ENCODE results near the gene PRKCB. TPM values are rescaled to one million over a fixed set of nuclear protein-coding genes. Genes with fewer than 3 reads are reported as not detected.

Gene PRKCB
- total and polyA plus RNA-seq, 5 donors: 0.41 to 4.1 (median 3.6) TPM

DNA sequence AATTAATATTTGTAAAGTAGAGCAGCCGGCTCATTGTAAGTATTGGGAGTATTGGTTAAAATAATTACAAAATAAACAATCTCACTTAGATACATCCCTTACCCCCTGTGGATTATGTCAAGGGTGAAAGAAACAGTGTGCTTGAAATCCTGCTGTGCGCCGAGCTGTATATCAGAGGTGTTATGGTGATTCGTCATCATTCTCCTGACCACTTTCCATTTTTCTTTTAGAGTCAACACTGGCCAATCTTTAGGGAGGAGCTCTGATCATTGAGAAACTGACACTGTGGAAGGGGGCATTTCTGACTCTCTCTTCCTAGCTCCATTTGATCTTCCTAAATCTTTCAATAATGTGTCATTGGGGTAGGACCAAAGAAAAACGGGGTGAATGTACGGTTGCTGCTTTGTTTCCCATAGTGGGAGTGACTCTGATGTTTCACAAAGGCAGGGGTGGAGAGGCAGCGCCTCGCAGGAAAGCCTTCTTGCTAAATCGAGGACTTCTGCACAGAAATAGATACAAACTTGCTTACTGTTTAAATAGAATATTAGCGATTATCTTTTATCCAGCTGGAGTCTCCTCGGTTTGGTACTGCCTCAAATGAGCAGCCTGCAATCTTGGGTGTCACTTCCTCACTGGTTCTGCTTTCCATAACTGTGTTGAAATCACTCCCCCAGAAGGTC, 123.4 kb downstream of the PRKCB start:
- DNase-seq (peak in 1 of 3 donors; percentile 22), ATAC-seq (peak; percentile 62 to 96)
- intact Hi-C loops (cut with DNase I): no loop called here
- H3K27me3 ChIP-seq (ENCODE audit: control insufficient read depth, insufficient read depth): no peaks in the 10 kb centered on the region
- 32% methylated on average over 11 of the region's 11 CpGs for WGBS
- no peaks in the 10 kb centered on the region for H3K4me1 ChIP-seq (ENCODE audit: control insufficient read depth, insufficient read depth, low read length)
- H3K9me3 ChIP-seq (ENCODE audit: control insufficient read depth, low read length): no peaks in the 10 kb centered on the region
- H3K4me3 ChIP-seq (ENCODE audit: low read length): no peak overlapping the region
- no peak overlapping the region for H3K27ac ChIP-seq (ENCODE audit: low read length)

DNA sequence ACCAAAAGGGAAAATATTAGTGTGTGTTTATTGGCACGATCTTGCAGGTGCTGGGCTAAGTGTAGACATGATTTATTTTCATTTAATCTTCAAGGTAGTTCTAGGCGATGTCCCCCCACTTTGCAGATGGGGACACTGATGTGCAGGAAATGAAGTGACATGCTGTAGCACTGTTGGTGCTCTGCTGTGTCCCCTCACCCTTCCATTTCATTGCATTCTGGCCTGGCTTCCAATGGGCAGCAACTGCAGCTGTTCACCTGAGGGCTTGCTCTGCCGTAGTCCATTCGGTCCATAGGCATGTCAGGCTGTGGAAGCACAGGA, 123.9 kb downstream of the PRKCB start:
- Histone ChIP-seq H3K27me3 (ENCODE audit: control insufficient read depth, insufficient read depth) (no peaks in the 10 kb centered on the region), H3K4me1 (ENCODE audit: control insufficient read depth, insufficient read depth, low read length) (no peaks in the 10 kb centered on the region), H3K9me3 (ENCODE audit: control insufficient read depth, low read length) (no peaks in the 10 kb centered on the region), H3K4me3 (ENCODE audit: low read length) (no peak overlapping the region), H3K27ac (ENCODE audit: low read length) (no peak overlapping the region)
- intact Hi-C loops (cut with DNase I): no loop called here
- ATAC-seq: peak in 1 of 2 donors; percentile 41
- 42% methylated on average over 4 of the region's 4 CpGs for WGBS
- no peak for DNase-seq

DNA sequence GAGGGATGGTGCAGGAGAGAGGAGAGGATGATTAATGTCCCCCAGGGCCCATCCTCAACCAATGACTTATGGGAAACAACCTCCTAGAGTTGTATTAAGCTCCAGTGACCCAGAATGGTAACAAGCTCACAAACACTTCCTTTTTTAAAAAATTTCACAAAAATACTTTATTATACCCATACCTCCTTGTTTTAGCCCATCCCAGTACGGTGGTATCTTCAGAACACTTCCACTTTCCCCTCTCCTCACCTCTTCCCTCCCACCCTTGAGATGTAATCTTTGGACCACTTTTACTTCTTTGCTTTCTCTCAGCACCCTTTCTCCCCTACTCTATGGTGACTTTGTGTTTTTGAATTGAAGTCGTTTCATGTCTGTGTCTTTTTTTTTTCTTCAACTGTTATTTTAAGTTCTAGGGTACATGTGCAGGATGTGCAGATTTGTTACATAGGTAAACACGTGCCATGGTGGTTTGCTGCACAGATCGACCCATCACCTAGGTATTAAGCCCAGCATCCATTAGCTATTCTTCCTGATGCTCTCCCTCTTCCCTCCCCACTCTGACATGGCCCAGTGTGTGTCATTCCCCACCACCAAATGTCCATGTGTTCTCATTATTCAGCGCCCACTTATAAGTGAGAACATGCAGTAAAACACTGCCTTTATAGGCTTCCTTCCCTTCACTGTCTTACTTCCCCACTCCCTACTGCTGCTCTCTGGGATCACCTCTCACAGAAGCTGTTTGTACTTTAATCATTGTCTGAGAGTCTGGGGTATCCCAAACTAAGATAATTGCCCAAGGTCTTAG, 124.5 kb downstream of the PRKCB start:
- intact Hi-C loops (cut with DNase I): no loop called here
- no peak overlapping the region for H3K4me3 ChIP-seq (ENCODE audit: low read length)
- no peaks in the 10 kb centered on the region for H3K4me1 ChIP-seq (ENCODE audit: control insufficient read depth, insufficient read depth, low read length)
- WGBS: 66% methylated on average over 5 of the region's 5 CpGs
- no peaks in the 10 kb centered on the region for H3K27me3 ChIP-seq (ENCODE audit: control insufficient read depth, insufficient read depth)
- DNase-seq (no peak), ATAC-seq (no peak)
- no peaks in the 10 kb centered on the region for H3K9me3 ChIP-seq (ENCODE audit: control insufficient read depth, low read length)
- no peak overlapping the region for H3K27ac ChIP-seq (ENCODE audit: low read length)

DNA sequence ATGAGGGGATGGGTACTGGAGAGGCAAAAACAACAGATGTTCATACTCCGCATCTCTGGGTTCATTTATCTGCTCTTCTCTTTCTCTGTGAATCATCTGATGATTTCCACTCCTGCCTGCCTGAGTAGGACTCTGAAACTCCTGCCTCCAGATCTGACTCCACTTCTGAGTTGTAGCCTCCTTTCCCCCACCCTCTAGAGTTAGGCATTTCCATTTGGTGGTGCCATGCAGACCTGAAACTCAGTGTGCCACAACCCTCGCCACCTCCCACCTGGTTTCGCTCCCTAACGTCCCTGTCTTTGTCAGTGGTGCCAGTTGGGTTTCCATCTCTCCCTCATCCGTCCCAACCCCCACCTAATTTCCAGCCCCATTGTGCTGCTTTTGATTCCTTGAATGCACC, 126.2 kb downstream of the PRKCB start:
- ATAC-seq: no peak
- intact Hi-C loops (cut with DNase I): no loop called here

DNA sequence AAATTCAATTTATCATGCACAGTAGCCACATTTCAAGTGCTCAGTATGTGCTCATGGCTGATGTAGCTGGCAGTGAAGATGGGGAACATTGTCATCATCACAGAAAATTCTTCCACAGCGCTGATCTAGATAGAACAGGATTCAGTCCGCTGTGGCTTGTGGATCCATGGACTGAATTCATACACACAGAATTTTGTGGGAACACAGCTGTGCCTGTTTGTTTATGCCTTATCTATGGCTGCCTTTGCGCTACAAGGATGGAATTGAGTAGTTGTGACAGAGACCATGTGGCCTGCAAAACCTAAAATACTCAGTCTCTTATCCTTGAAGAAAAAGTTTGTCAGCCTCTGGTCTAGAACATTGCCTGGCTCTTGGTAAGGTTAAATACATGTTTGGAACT, 128.4 kb downstream of the PRKCB start:
- no peaks in the 10 kb centered on the region for H3K4me1 ChIP-seq (ENCODE audit: control insufficient read depth, insufficient read depth, low read length)
- H3K27me3 ChIP-seq (ENCODE audit: control insufficient read depth, insufficient read depth): no peaks in the 10 kb centered on the region
- no peak overlapping the region for H3K4me3 ChIP-seq (ENCODE audit: low read length)
- no peak for ATAC-seq
- intact Hi-C loops (cut with DNase I): no loop called here
- DNase-seq: no peak
- H3K9me3 ChIP-seq (ENCODE audit: control insufficient read depth, low read length): no peaks in the 10 kb centered on the region
- WGBS: 67% methylated on average over 3 of the region's 3 CpGs
- no peak overlapping the region for H3K27ac ChIP-seq (ENCODE audit: low read length)

More for the DNA sequence above, 126.2 kb downstream of the PRKCB start:
- H3K27me3 ChIP-seq (ENCODE audit: control insufficient read depth, insufficient read depth): no peaks in the 10 kb centered on the region
- H3K27ac ChIP-seq (ENCODE audit: low read length): no peak overlapping the region
- WGBS: 83% methylated on average over 5 of the region's 5 CpGs
- no peak overlapping the region for H3K4me3 ChIP-seq (ENCODE audit: low read length)
- no peaks in the 10 kb centered on the region for H3K4me1 ChIP-seq (ENCODE audit: control insufficient read depth, insufficient read depth, low read length)
- DNase-seq: no peak
- no peaks in the 10 kb centered on the region for H3K9me3 ChIP-seq (ENCODE audit: control insufficient read depth, low read length)

DNA sequence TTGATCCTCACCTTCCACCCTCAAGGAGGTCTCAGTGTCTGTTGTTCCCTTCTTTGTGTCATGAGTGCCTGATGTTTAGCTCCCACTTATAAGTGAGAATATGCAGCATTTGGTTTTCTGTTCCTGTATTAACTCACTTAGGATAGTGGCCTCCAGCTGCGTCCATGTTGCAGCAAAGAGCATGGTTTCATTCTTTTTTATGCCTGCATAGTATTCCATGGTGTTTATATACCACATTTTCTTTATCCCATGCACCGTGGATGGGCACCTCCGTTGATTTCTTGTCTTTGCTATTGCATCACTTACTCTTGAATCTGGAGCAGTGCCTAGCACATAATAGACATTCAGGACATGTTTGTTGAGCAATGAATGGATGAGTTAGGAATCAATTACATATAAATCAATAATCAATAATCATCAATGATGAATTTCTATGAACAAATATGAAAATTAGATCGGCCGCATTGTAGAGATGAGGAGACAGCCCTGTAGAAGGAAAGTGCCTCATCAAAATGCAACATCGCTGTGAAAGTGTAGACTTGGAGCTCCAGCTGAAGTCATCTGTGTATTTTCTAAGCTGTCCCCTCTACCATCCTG, 129.5 kb downstream of the PRKCB start:
- no peak overlapping the region for H3K27ac ChIP-seq (ENCODE audit: low read length)
- H3K4me1 ChIP-seq (ENCODE audit: control insufficient read depth, insufficient read depth, low read length): no peaks in the 10 kb centered on the region
- H3K27me3 ChIP-seq (ENCODE audit: control insufficient read depth, insufficient read depth): no peaks in the 10 kb centered on the region
- no peak overlapping the region for H3K4me3 ChIP-seq (ENCODE audit: low read length)
- WGBS: 85% methylated on average over 6 of the region's 6 CpGs
- intact Hi-C loops (cut with DNase I): no loop called here
- ATAC-seq: no peak
- no peaks in the 10 kb centered on the region for H3K9me3 ChIP-seq (ENCODE audit: control insufficient read depth, low read length)
- DNase-seq: no peak

DNA sequence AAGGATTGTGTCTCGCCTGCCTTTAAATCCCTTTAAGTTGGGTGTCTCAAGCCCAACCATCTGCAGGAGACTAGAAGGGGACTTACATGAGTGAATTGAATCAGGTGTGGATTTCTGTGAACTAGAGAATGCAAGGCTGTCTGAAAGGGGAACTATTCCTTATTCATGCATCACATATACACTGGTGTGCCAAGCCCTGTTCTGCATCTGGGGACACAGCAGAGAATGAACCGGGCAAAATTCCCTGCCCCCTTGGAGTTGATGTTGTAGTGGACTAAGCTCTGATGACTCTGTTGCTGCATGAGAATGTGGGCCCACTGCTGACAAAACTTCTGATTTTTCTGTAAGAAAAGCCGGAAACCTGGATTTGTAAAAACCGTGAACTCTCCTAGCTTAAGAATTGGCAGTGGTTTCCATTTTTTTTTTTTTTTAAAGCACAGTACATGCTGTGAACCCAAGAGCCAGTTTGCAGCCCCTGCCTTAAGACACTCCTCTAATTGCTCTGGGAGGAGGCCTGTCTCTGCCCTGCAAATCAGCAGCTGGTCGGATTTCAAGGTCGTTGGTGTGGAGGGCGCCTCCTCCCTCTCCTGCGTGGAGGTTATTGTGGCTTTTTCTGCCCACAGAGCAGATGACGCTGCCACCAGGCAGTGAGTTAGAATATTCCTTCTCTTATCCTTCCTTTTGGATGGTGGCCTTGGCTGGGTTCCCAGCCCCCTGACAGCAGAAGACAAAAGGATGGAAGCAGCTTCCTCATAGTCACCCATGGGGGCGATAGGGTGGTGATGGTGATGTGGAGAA, 131.0 kb downstream of the PRKCB start:
- peak in 1 of 3 donors; percentile 47 for DNase-seq
- Histone ChIP-seq H3K27ac (ENCODE audit: low read length) (no peak overlapping the region), H3K4me1 (ENCODE audit: control insufficient read depth, insufficient read depth, low read length) (no peaks in the 10 kb centered on the region), H3K9me3 (ENCODE audit: control insufficient read depth, low read length) (no peaks in the 10 kb centered on the region), H3K27me3 (ENCODE audit: control insufficient read depth, insufficient read depth) (no peaks in the 10 kb centered on the region), H3K4me3 (ENCODE audit: low read length) (no peak overlapping the region)
- 32% methylated on average over 10 of the region's 10 CpGs for WGBS
- intact Hi-C loops (cut with DNase I): no loop called here
- ATAC-seq: peak in 1 of 2 donors; percentile 68

DNA sequence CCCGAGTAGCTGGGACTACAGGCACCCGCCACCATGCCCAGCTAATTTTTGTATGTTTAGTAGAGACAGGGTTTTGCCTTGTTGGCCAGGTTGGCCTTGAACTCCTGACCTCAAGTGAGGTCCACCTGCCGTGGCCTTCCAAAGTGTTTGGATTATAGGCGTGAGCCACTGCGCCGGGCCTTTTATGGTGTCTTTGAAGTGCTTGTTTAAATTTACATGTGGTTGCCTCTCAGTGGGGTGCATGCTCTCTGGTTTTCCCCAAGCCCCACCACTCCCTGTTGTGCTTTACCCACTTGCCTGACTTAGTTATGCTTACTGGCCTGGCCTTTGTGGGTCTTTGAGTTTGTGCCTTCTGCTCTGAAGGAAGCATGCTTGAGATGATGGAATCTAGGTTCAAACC, 132.0 kb downstream of the PRKCB start:
- no peaks in the 10 kb centered on the region for H3K9me3 ChIP-seq (ENCODE audit: control insufficient read depth, low read length)
- no peak for DNase-seq
- H3K4me1 ChIP-seq (ENCODE audit: control insufficient read depth, insufficient read depth, low read length): no peaks in the 10 kb centered on the region
- H3K27me3 ChIP-seq (ENCODE audit: control insufficient read depth, insufficient read depth): no peaks in the 10 kb centered on the region
- no peak overlapping the region for H3K27ac ChIP-seq (ENCODE audit: low read length)
- no peak for ATAC-seq
- intact Hi-C loops (cut with DNase I): no loop called here
- WGBS: 88% methylated on average over 6 of the region's 6 CpGs
- H3K4me3 ChIP-seq (ENCODE audit: low read length): no peak overlapping the region

DNA sequence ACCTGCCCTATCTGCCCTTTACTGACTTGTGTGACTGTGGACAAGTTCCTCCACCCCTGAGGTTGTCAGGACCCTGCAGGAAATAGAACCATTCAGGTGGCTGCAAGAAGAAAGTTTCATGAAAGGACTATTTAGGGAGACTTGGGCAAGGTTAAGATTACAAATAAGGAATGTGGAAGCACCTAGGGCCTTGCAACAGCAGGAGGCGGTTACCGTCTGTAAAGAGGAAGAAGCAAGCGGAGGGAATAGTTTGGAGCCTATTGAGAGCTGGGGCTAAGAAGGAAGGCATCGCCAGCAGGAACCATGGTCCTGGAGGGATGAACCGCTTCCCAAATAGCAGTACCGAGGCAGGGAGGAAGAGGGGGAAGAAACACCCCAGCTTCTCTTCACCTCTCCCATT, 132.4 kb downstream of the PRKCB start:
- Histone ChIP-seq H3K27me3 (ENCODE audit: control insufficient read depth, insufficient read depth) (no peaks in the 10 kb centered on the region), H3K4me1 (ENCODE audit: control insufficient read depth, insufficient read depth, low read length) (no peaks in the 10 kb centered on the region), H3K9me3 (ENCODE audit: control insufficient read depth, low read length) (no peaks in the 10 kb centered on the region), H3K4me3 (ENCODE audit: low read length) (no peak overlapping the region), H3K27ac (ENCODE audit: low read length) (no peak overlapping the region)
- 78% methylated on average over 6 of the region's 6 CpGs for WGBS
- ATAC-seq: no peak
- intact Hi-C loops (cut with DNase I): no loop called here
- no peak for DNase-seq

DNA sequence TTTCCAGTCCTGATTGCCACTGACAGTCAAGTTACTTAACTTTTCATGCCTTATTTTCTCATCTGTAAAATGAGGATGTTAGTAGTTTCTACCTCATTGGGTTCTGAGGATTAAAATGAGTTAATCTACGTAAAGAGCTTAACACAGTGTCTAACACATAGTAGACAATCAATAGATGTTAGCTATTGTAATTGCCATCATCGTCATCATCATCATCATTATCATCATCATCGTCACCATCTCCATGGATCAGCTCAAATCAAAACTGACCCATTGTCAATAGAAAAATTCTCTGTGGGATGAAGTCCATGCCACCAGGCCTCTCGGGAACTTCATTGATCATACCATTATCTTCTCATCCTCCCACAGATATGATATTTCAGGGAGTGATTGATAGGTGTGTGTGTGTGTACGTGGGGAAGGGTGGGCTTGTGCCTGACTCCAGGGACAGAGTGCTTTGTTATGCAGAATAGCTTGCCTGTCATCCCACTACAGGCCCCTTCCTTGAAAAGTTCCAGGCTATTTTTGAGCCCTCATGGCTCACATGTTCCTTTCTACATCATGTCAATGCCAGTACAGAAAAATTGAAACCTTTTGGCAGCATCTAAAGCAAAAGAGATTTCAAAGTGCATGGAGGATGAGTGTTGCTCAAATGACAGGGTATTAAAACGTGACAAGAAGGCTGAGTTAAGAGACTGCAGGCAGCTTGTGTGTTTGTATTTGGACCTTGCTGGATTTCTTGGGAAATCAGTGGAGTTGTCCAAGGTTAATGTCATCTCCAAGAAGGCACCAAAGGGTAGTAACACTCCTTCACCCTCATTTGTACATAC, 133.9 kb downstream of the PRKCB start:
- intact Hi-C loops (cut with DNase I): no loop called here
- WGBS: 63% methylated on average over 6 of the region's 6 CpGs
- Histone ChIP-seq H3K9me3 (ENCODE audit: control insufficient read depth, low read length) (no peaks in the 10 kb centered on the region), H3K4me3 (ENCODE audit: low read length) (no peak overlapping the region), H3K4me1 (ENCODE audit: control insufficient read depth, insufficient read depth, low read length) (no peaks in the 10 kb centered on the region), H3K27ac (ENCODE audit: low read length) (no peak overlapping the region), H3K27me3 (ENCODE audit: control insufficient read depth, insufficient read depth) (no peaks in the 10 kb centered on the region)
- no peak for DNase-seq
- ATAC-seq: no peak
